Measurements from ENCODE around the gene TESPA1. TPM values are rescaled to one million over a fixed set of nuclear protein-coding genes. Genes with fewer than 3 reads are reported as not detected.

The TESPA1 gene
- polyA plus RNA-seq, 1 experiment: not detected

DNA sequence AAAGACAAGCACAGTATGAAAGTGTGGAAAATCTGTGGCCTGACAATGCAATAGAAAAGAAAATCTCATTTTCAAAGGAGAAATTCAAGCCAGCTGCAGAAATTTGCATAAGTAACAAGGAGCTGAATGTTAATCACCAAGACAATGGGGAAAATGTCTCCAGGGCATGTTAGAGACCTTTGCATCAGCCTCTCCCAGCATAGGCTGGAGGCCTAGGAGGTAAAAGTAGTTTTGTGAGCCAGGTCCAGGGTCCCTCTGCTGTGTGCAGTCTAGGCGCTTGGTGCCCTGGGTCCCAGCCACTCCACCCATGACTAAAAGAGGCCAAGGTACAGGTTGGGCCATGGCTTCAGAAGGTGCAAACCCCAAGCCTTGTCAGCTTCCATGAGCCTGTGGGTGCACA, 58.3 kb downstream of the TESPA1 start:
- H3K36me3 ChIP-seq (ENCODE audit: control insufficient read depth, insufficient read depth, low read length): no peaks in the 10 kb centered on the region
- CTCF ChIA-PET: interaction anchor here (1.7 kb wide), 1 partner anchor 18 kb away, joined by 4 read pairs; no protein-coding TSS in a partner anchor
- H3K27me3 ChIP-seq (ENCODE audit: control insufficient read depth, insufficient read depth, low read length): no peaks in the 10 kb centered on the region
- POLR2A ChIA-PET: no interaction called here
- H3K4me3 ChIP-seq (ENCODE audit: low read depth, low read length): no peak overlapping the region
- TF ChIP-seq, protein P1, sequence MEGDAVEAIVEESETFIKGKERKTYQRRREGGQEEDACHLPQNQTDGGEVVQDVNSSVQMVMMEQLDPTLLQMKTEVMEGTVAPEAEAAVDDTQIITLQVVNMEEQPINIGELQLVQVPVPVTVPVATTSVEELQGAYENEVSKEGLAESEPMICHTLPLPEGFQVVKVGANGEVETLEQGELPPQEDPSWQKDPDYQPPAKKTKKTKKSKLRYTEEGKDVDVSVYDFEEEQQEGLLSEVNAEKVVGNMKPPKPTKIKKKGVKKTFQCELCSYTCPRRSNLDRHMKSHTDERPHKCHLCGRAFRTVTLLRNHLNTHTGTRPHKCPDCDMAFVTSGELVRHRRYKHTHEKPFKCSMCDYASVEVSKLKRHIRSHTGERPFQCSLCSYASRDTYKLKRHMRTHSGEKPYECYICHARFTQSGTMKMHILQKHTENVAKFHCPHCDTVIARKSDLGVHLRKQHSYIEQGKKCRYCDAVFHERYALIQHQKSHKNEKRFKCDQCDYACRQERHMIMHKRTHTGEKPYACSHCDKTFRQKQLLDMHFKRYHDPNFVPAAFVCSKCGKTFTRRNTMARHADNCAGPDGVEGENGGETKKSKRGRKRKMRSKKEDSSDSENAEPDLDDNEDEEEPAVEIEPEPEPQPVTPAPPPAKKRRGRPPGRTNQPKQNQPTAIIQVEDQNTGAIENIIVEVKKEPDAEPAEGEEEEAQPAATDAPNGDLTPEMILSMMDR (IDR thresholded peaks at IDR 0.05; ENCODE audit: insufficient read depth, low read depth, low read length): no peak
- no peak for DNase-seq (ENCODE audit: low read depth)

DNA sequence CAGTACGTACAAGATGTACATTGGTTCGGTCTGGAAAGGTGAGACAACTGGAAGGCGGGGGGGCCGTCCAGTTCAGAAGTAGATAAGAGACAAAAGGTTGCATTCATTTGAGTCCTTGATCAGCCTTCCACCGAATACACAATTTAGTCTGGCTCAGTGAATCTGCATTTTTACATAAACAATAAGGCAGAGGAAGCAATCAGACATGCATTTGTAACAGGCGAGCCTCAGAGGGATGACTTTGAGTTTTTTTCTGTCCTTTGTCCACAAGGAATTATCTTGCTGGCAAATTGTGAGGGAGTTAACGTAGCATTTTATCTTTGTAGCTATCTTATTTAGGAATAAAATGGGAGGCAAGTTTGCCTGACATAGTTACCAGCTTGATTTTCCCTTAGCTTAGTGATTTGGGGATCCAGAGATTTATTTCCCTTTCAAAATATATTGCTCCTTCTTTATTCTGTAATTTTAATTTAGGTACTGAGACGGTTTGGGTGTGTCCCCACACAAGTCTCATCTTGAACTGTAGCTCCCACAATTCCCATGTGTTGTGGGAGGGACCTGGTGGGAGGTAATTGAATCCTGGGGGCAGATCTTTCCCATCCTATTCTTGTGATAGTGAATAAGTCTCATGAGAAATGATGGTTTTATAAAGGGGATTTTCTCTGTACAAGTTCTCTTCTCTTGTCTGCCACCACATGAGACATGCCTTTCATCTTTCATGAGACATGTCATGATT, 59.4 kb downstream of the TESPA1 start:
- ChIA-PET POLR2A (no interaction called here), CTCF (no interaction called here)
- Histone ChIP-seq H3K27me3 (ENCODE audit: control insufficient read depth, insufficient read depth, low read length) (no peaks in the 10 kb centered on the region), H3K4me3 (ENCODE audit: low read depth, low read length) (no peak overlapping the region), H3K36me3 (ENCODE audit: control insufficient read depth, insufficient read depth, low read length) (no peaks in the 10 kb centered on the region)
- TF ChIP-seq, protein P1 (IDR thresholded peaks at IDR 0.05; ENCODE audit: insufficient read depth, low read depth, low read length): no peak
- no peak for DNase-seq (ENCODE audit: low read depth)

DNA sequence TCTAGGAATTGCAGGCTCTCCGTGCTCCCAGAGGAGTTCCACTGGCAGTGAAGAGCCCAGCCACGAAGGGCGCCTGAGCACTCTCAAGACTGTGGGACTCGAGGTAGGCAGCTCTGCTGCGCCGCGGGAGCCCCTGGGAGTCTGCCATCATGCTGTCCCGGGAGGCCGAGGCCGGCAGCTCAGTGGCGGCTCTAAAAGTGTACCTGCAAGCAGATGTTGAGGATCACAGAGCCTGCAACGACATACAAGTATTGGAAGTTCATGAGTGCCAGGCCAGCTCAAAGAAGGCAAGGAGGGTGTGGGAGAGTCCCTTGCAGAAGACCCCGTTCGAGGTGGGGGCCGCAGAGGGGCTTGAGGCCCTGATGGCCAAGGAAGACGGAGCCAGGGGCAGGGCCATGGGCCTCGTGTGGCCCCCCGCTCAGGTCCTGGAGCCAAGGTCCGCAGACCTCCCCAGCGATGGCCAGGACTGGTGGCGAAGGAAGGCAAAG, 67.5 kb downstream of the TESPA1 start:
- CTCF ChIA-PET: no interaction called here
- POLR2A ChIA-PET: no interaction called here
- Histone ChIP-seq H3K4me3 (ENCODE audit: low read depth, low read length) (no peak overlapping the region), H3K27me3 (ENCODE audit: control insufficient read depth, insufficient read depth, low read length) (no peaks in the 10 kb centered on the region), H3K36me3 (ENCODE audit: control insufficient read depth, insufficient read depth, low read length) (no peaks in the 10 kb centered on the region)
- TF ChIP-seq, protein P1 (IDR thresholded peaks at IDR 0.05; ENCODE audit: insufficient read depth, low read depth, low read length): no peak
- DNase-seq (ENCODE audit: low read depth): no peak

Other genes with a start within 250 kb of the TESPA1 start
- gene MUCL1, start 130.2 kb downstream of the TESPA1 start, polyA plus RNA-seq (2011; rRNA removed): not detected in 2 replicates
- not detected in 2 replicates for gene NEUROD4, start 35.2 kb upstream of the TESPA1 start, polyA plus RNA-seq (2011; rRNA removed)
- not detected in 2 replicates for gene OR9K2, start 141.6 kb upstream of the TESPA1 start, polyA plus RNA-seq (2011; rRNA removed)
- not detected in 2 replicates for gene OR10A7, start 236.3 kb upstream of the TESPA1 start, polyA plus RNA-seq (2011; rRNA removed)